Left ventricle myocardium inferior (tissue), 1 donor: ENCODE results near the gene ZNF804A. TPM values are rescaled to one million over a fixed set of nuclear protein-coding genes. Genes with fewer than 3 reads are reported as not detected.

Experiments used
- DNase-seq: peaks from one replicate; pipeline ENCODE4 v3.0.0-alpha.2; 2020
- H3K27ac ChIP-seq: fragments of 200-600 bp; replicated peaks from 2 replicates; pipeline ENCODE4 v1.8.0; 2021
- H3K27me3 ChIP-seq: fragments of 200-600 bp; 2 replicates; pipeline ENCODE4 v1.8.0; 2021; ENCODE audit warnings: low read depth
- H3K36me3 ChIP-seq: fragments of 200-600 bp; 2 replicates; pipeline ENCODE4 v1.8.0; 2021
- H3K4me1 ChIP-seq: fragments of 200-600 bp; 2 replicates; pipeline ENCODE4 v1.8.0; 2021
- H3K4me3 ChIP-seq: fragments of 200-600 bp; 2 replicates; pipeline ENCODE4 v1.8.0; 2021; ENCODE audit warnings: mild to moderate bottlenecking, moderate library complexity
- H3K9me3 ChIP-seq: fragments of 200-600 bp; replicated peaks from 2 replicates; pipeline ENCODE4 v1.8.0; 2021
- intact Hi-C: fragments of 100-400 bp; cut with micrococcal nuclease; formaldehyde crosslinking; loops from one replicate; pipeline ENCODE4 v1.11.0; 2022
- total RNA-seq: library from RNA; stranded (reverse); fragmentation: NEBNext Ultra II Directional; extraction: Animal tissue kit (Norgen Biotek cat#: 25700); gene quantifications from one replicate; pipeline ENCODE4 v1.2.1, GENCODE V29; 2021
- TF ChIP-seq, protein P1 (sequence below): fragments of 200-600 bp; IDR thresholded peaks from 2 replicates; pipeline ENCODE4 v1.8.0; 2021; ENCODE audit warnings: antibody characterized with exemption, mild to moderate bottlenecking, borderline replicate concordance
- donor health status: DM: no; HTN: yes; CAD: no; lungs with severe emphysema.

The ZNF804A gene
- total RNA-seq, 1 donor from 2014 or later, result not detected

DNA sequence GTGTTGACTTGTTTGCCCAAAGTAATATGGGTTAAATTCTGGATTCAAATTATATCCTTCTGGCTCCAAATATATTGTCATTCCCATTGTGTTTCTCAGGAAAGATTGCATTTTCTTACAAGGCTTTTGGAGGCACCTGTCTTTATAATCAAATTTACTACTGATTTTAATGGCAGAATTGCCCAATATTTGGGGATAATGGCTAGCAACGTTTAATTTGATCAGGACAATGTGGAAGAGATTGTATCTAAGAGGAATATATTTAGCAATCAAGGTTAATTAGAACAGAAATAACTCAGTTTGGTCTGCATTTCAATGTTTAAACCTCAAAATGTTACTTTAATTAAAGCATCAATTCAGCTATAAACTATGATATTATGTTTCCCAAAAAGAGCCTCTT is 41.7 kb upstream of the ZNF804A start:
- intact Hi-C loops, result no loop called here
- TF ChIP-seq, protein P1, sequence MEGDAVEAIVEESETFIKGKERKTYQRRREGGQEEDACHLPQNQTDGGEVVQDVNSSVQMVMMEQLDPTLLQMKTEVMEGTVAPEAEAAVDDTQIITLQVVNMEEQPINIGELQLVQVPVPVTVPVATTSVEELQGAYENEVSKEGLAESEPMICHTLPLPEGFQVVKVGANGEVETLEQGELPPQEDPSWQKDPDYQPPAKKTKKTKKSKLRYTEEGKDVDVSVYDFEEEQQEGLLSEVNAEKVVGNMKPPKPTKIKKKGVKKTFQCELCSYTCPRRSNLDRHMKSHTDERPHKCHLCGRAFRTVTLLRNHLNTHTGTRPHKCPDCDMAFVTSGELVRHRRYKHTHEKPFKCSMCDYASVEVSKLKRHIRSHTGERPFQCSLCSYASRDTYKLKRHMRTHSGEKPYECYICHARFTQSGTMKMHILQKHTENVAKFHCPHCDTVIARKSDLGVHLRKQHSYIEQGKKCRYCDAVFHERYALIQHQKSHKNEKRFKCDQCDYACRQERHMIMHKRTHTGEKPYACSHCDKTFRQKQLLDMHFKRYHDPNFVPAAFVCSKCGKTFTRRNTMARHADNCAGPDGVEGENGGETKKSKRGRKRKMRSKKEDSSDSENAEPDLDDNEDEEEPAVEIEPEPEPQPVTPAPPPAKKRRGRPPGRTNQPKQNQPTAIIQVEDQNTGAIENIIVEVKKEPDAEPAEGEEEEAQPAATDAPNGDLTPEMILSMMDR, result no peak
- Histone ChIP-seq H3K36me3 (no peaks in the 10 kb centered on the region), H3K4me1 (no peaks in the 10 kb centered on the region), H3K9me3 (no peaks in the 10 kb centered on the region), H3K4me3 (no peak overlapping the region), H3K27me3 (no peaks in the 10 kb centered on the region), H3K27ac (no peak overlapping the region)
- DNase-seq, result no peak

DNA sequence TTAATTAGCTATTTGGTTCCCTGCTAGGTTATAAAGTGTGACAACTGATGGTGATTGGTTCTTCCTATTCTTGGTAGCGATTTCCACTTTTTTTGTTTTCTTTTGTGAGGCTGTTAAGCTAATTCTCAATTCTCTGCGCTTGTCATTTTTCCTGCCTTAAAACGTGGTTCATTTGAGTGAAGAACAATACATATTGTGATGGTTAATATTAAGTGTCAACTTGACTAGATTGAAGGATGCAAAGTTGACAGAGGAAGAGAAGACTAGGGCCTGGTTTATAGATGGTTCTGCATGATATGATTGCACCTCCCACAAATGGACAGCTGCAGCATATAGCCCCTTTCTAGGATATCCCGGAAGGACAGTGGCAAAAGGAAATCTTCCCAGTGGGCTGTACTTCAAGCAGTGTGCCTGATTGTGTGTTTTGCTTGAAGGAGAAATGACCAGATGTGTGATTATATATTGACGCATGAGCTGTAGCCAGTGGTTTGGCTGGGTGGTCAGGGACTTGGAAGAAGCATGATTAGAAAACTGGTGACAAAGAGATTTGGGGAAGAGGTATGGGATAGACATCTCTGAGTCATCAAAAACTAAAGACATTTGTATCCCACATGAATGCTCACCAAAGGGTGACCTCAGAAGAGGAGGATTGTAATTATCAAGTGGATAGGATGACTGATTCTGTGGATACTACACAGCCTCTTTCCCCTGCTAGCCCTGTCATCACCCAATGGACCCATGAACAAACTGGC is 39.4 kb upstream of the ZNF804A start:
- no peak overlapping the region for H3K27ac ChIP-seq
- TF ChIP-seq, protein P1, result no peak
- intact Hi-C loops, result no loop called here
- no peaks in the 10 kb centered on the region for H3K9me3 ChIP-seq
- no peak for DNase-seq
- no peaks in the 10 kb centered on the region for H3K27me3 ChIP-seq
- no peaks in the 10 kb centered on the region for H3K36me3 ChIP-seq
- H3K4me3 ChIP-seq, result no peak overlapping the region
- no peaks in the 10 kb centered on the region for H3K4me1 ChIP-seq

DNA sequence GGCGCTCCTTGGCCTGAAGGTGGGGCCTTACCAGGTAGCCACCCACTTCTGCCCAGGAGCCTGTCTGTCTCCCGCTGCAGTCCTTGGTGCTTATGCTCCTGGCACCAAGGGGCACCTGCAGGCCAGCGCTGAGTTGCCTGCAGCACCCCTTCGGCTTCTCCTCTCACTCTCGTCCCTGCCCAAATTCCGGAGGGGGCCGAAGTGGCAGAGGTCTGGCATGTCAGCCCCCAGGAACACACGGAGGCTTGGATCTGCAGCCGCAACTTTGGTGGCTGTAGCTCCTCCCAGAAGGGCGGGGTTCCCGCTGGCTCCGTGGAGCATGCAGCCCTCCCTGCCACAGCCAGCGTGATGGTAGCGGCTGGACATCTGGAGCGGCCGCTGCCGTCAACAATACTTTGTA is 37.7 kb upstream of the ZNF804A start:
- Histone ChIP-seq H3K4me1 (no peaks in the 10 kb centered on the region), H3K27me3 (no peaks in the 10 kb centered on the region), H3K36me3 (no peaks in the 10 kb centered on the region), H3K4me3 (no peak overlapping the region), H3K9me3 (no peaks in the 10 kb centered on the region), H3K27ac (no peak overlapping the region)
- TF ChIP-seq, protein P1, result no peak
- no peak for DNase-seq
- intact Hi-C loops, result no loop called here

DNA sequence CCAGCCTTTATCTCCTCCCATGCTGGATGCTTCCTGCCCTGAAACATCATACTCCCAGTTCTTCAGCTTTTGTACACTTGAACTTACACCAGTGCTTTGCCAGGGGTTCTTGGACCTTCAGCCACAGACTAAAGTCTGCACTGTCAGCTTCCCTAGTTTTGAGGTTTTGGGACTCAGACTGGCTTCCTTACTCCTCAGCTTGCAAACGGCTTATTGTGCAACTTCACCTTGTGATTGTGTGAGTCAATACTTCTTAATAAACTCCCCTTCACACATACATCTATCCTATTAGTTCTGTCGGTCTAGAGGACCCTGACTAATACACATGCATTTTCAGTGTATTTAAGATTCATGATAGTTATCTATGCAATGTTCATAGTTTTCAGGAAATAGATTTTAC is 35.8 kb upstream of the ZNF804A start:
- Histone ChIP-seq H3K27me3 (no peaks in the 10 kb centered on the region), H3K4me3 (no peak overlapping the region), H3K9me3 (no peaks in the 10 kb centered on the region), H3K4me1 (no peaks in the 10 kb centered on the region), H3K27ac (no peak overlapping the region), H3K36me3 (no peaks in the 10 kb centered on the region)
- intact Hi-C loops, result no loop called here
- DNase-seq, result no peak
- TF ChIP-seq, protein P1, result no peak

DNA sequence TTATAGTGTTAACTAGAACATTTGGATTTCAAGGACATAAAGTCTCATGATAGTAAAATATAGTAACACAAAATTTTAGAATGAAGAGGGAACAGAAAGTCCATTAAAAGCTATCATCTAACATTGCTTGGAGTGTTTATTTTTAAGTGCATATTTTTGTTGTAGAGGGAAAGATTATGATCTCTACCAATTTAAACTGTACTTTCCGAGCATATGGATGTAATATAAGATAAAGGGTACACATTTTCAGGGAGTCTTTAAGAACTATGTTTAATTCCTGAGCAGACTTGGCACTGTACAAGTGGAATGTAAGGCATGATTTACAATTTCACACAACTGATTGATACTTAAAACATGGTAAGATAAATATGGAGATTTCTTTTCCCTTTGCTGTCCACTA is 34.2 kb upstream of the ZNF804A start:
- H3K9me3 ChIP-seq, result no peaks in the 10 kb centered on the region
- H3K4me3 ChIP-seq, result no peak overlapping the region
- intact Hi-C loops, result no loop called here
- no peak overlapping the region for H3K27ac ChIP-seq
- no peak for DNase-seq
- H3K36me3 ChIP-seq, result no peaks in the 10 kb centered on the region
- TF ChIP-seq, protein P1, result no peak
- H3K27me3 ChIP-seq, result no peaks in the 10 kb centered on the region
- H3K4me1 ChIP-seq, result no peaks in the 10 kb centered on the region
